ENCODE data around the gene SF3B3.

The SF3B3 gene

GRCh38 chr16:70523743-70524398 is at the start of gene SF3B3:
SF3B3 (plus strand) TSS chr16:70523816; CDS start chr16:70526657, 2,841 bp downstream.
- peaks cover 21% of the 10 kb centered on the region for H3K36me3 Mint-ChIP-seq
- no peaks in the 10 kb centered on the region for H3K9me3 Mint-ChIP-seq (ENCODE audit: low read depth)
- H3K27me3 Mint-ChIP-seq: no peaks in the 10 kb centered on the region

DNA sequence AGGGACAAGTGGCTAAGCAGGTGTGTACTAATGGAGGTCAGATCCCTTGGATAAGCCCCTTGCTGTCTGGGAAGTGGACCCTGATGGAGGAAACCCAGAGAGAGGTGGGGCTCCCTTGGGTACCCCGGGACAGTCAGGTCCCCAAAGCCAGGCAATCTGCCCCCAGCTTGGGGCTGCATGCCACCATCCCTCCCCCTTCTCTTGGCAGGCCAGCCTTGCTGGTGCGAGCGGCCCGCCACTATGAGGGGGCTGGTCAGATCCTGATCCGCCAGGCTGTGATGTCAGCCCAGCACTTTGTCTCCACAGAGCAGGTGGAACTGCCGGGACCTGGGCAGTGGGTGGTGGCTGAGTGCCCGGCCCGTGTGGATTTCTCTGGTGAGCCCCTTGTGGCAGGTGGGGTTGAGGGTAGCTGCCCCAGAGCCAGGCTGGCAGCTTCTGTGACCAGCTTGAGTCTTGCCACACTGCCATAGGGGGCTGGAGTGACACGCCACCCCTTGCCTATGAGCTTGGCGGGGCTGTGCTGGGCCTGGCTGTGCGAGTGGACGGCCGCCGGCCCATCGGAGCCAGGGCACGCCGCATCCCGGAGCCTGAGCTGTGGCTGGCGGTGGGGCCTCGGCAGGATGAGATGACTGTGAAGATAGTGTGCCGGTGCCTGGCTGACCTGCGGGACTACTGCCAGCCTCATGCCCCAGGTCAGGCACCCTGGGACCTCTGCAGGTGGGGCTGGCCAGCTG is 49.1 kb upstream of the SF3B3 start:
- Mint-ChIP-seq H3K4me3 (no peak overlapping the region), H3K36me3 (no peaks in the 10 kb centered on the region), H3K27ac (no peak overlapping the region), H3K9me3 (ENCODE audit: low read depth) (no peaks in the 10 kb centered on the region), H3K4me1 (ENCODE audit: low read depth) (peaks cover 10% of the 10 kb centered on the region), H3K27me3 (no peaks in the 10 kb centered on the region)

More at GRCh38 chr16:70523743-70524398, at the start of gene SF3B3:
- H3K4me1 Mint-ChIP-seq (ENCODE audit: low read depth): peaks cover 52% of the 10 kb centered on the region
- H3K4me3 Mint-ChIP-seq: peak within 1 kb of the TSS; percentile 97
- peak within 1 kb of the TSS; percentile 99 for H3K27ac Mint-ChIP-seq

DNA sequence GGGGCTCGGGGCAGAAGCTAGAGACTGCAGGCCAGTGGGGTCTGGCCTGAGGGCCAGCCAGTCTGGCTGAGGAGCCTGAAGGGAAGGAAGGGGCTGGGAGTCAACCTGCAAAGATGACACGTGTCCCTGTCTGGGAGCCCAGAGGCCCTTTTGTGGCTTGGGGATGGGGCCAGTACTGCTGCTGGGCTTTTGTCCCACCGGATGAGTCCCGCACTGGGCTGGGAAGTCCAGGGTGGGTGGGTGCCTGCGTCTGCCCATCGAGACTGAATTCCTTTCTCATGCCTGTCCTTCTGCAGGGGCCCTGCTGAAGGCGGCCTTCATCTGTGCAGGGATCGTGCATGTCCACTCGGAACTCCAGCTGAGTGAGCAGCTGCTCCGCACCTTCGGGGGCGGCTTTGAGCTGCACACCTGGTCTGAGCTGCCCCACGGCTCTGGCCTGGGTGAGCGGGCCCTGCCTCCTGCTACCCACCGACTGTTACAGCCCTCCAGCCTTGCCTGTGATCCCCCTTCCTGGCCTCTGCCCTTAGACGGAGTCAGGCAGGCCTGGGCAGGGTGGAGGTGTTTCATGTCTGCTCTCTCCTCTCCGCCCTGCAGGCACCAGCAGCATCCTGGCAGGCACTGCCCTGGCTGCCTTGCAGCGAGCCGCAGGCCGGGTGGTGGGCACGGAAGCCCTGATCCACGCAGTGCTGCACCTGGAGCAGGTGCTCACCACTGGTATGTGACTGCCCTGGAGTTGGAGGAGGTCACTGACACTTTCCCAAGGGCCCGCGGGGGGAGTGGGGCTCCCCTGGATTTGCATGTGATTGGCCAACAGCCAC is 48.4 kb upstream of the SF3B3 start:
- no peaks in the 10 kb centered on the region for H3K36me3 Mint-ChIP-seq
- no peak overlapping the region for H3K4me3 Mint-ChIP-seq
- peak overlapping the region; percentile 54 for H3K27ac Mint-ChIP-seq
- no peaks in the 10 kb centered on the region for H3K9me3 Mint-ChIP-seq (ENCODE audit: low read depth)
- H3K4me1 Mint-ChIP-seq (ENCODE audit: low read depth): peaks cover 10% of the 10 kb centered on the region
- H3K27me3 Mint-ChIP-seq: no peaks in the 10 kb centered on the region

- Mint-ChIP-seq H3K4me3 (peak overlapping the region; percentile 35), H3K36me3 (no peaks in the 10 kb centered on the region), H3K27me3 (no peaks in the 10 kb centered on the region), H3K27ac (peak overlapping the region; percentile 91), H3K4me1 (ENCODE audit: low read depth) (peaks cover 10% of the 10 kb centered on the region), H3K9me3 (ENCODE audit: low read depth) (no peaks in the 10 kb centered on the region)
These were observed 47.2 kb upstream of the SF3B3 start for GRCh38 chr16:70476272-70477020.

DNA sequence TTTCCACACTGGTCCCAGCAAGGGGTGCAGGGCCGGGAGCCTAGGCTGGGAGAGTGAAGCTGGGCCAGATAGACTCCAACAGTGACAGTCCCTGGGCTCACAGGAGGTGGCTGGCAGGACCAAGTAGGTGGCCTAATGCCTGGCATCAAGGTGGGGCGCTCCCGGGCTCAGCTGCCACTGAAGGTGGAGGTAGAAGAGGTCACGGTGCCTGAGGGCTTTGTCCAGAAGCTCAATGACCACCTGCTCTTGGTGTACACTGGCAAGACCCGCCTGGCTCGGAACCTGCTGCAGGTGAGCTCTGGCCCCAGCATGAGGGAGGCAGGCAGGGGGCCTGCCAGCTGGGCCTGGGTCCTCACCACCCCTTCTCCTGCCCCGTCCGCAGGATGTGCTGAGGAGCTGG is 45.4 kb upstream of the SF3B3 start:
- Mint-ChIP-seq H3K9me3 (ENCODE audit: low read depth) (no peaks in the 10 kb centered on the region), H3K4me1 (ENCODE audit: low read depth) (peaks cover 10% of the 10 kb centered on the region), H3K27ac (peak overlapping the region; percentile 88), H3K36me3 (no peaks in the 10 kb centered on the region), H3K4me3 (no peak overlapping the region), H3K27me3 (no peaks in the 10 kb centered on the region)

DNA sequence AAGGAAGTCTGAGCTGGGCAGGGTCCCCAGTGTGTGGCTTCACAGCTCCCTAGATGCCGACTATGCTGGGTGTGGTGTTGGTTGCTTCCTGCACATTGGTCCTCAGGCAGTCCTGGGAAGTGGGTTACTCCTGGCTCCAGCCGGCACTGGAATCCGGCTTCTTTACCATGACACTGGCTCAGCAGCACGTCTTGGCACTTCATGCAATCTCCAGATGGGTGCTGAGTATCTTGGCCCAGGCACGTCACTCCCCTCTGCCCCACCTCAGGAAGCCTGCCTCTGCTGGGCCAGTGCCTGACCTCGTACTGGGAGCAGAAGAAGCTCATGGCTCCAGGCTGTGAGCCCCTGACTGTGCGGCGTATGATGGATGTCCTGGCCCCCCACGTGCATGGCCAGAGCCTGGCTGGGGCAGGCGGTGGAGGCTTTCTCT is 44.7 kb upstream of the SF3B3 start:
- H3K4me3 Mint-ChIP-seq: no peak overlapping the region
- no peak overlapping the region for H3K27ac Mint-ChIP-seq
- H3K36me3 Mint-ChIP-seq: no peaks in the 10 kb centered on the region
- no peaks in the 10 kb centered on the region for H3K9me3 Mint-ChIP-seq (ENCODE audit: low read depth)
- H3K27me3 Mint-ChIP-seq: no peaks in the 10 kb centered on the region
- peaks cover 10% of the 10 kb centered on the region for H3K4me1 Mint-ChIP-seq (ENCODE audit: low read depth)

GRCh38 chr16:70480127-70481105 is 43.2 kb upstream of the SF3B3 start:
- H3K4me1 Mint-ChIP-seq (ENCODE audit: low read depth): peaks cover 10% of the 10 kb centered on the region
- H3K36me3 Mint-ChIP-seq: no peaks in the 10 kb centered on the region
- no peaks in the 10 kb centered on the region for H3K9me3 Mint-ChIP-seq (ENCODE audit: low read depth)
- H3K27me3 Mint-ChIP-seq: no peaks in the 10 kb centered on the region
- no peak overlapping the region for H3K4me3 Mint-ChIP-seq
- H3K27ac Mint-ChIP-seq: peak overlapping the region; percentile 34

GRCh38 chr16:70481929-70482536 is 41.6 kb upstream of the SF3B3 start:
- H3K4me1 Mint-ChIP-seq (ENCODE audit: low read depth): peaks cover 4% of the 10 kb centered on the region
- H3K9me3 Mint-ChIP-seq (ENCODE audit: low read depth): no peaks in the 10 kb centered on the region
- no peak overlapping the region for H3K4me3 Mint-ChIP-seq
- no peaks in the 10 kb centered on the region for H3K27me3 Mint-ChIP-seq
- no peaks in the 10 kb centered on the region for H3K36me3 Mint-ChIP-seq
- H3K27ac Mint-ChIP-seq: peak overlapping the region; percentile 5

GRCh38 chr16:70482624-70483023 is 41.0 kb upstream of the SF3B3 start:
- H3K27ac Mint-ChIP-seq: peak overlapping the region; percentile 5
- H3K9me3 Mint-ChIP-seq (ENCODE audit: low read depth): no peaks in the 10 kb centered on the region
- no peaks in the 10 kb centered on the region for H3K36me3 Mint-ChIP-seq
- H3K4me3 Mint-ChIP-seq: no peak overlapping the region
- no peaks in the 10 kb centered on the region for H3K4me1 Mint-ChIP-seq (ENCODE audit: low read depth)
- H3K27me3 Mint-ChIP-seq: no peaks in the 10 kb centered on the region

DNA sequence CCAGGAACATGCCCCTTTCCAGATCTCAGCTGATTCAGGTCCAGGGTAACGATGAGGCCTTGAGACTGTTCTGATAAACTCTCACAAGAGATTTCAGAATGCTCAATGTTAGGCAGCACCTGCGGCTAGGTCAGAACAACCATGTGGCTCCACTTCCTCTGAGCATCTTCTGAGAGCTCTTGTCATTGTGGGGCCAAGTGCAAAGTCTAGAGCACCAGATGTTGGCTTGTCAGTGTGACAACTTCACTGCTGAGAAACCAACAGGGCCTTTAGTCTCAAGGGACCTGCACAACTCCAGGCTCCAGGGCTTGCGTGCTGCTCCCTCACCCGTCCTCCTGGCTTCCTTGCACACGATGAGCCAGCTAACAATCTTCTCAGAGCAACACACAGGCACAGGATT is 40.2 kb upstream of the SF3B3 start:
- peak overlapping the region; percentile 46 for H3K27ac Mint-ChIP-seq
- no peak overlapping the region for H3K4me3 Mint-ChIP-seq
- H3K9me3 Mint-ChIP-seq (ENCODE audit: low read depth): no peaks in the 10 kb centered on the region
- no peaks in the 10 kb centered on the region for H3K36me3 Mint-ChIP-seq
- H3K4me1 Mint-ChIP-seq (ENCODE audit: low read depth): no peaks in the 10 kb centered on the region
- no peaks in the 10 kb centered on the region for H3K27me3 Mint-ChIP-seq

DNA sequence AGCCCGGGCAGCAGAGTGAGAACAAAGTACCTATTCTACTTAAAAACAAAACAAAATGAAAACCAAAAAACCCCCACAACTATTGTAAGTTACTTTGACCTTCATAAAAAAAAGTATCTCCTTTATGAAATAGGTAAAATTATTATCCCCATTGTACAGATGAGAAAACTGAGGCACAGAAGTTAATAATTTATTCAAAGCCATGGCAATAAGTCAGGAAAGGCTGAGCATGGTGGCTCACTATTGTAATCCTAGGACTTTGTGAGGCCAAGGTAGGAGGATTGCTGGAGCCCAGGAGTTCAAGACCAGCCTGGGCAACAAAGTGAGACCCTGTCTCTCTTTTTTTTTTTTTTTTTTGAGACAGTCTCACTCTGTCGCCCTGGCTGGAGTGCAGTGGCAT is 38.7 kb upstream of the SF3B3 start:
- peak overlapping the region; percentile 22 for H3K27ac Mint-ChIP-seq
- H3K9me3 Mint-ChIP-seq (ENCODE audit: low read depth): no peaks in the 10 kb centered on the region
- H3K4me1 Mint-ChIP-seq (ENCODE audit: low read depth): no peaks in the 10 kb centered on the region
- H3K27me3 Mint-ChIP-seq: no peaks in the 10 kb centered on the region
- no peaks in the 10 kb centered on the region for H3K36me3 Mint-ChIP-seq
- no peak overlapping the region for H3K4me3 Mint-ChIP-seq

GRCh38 chr16:70490261-70490660 is 33.4 kb upstream of the SF3B3 start:
- H3K27me3 Mint-ChIP-seq: no peaks in the 10 kb centered on the region
- H3K4me1 Mint-ChIP-seq (ENCODE audit: low read depth): peaks cover 5% of the 10 kb centered on the region
- peaks cover 10% of the 10 kb centered on the region for H3K36me3 Mint-ChIP-seq
- H3K4me3 Mint-ChIP-seq: no peak overlapping the region
- no peak overlapping the region for H3K27ac Mint-ChIP-seq
- no peaks in the 10 kb centered on the region for H3K9me3 Mint-ChIP-seq (ENCODE audit: low read depth)

- Mint-ChIP-seq H3K27ac (no peak overlapping the region), H3K9me3 (ENCODE audit: low read depth) (no peaks in the 10 kb centered on the region), H3K4me3 (no peak overlapping the region), H3K4me1 (ENCODE audit: low read depth) (peaks cover 5% of the 10 kb centered on the region), H3K36me3 (peaks cover 10% of the 10 kb centered on the region), H3K27me3 (no peaks in the 10 kb centered on the region)
These were observed 29.8 kb upstream of the SF3B3 start for GRCh38 chr16:70493802-70494201.

All from activated naive CD8-positive, alpha-beta T cell (primary cell).